Right renal pelvis (tissue), 4 donors: Measurements from ENCODE around the gene DCST2. TPM values are rescaled to one million over a fixed set of nuclear protein-coding genes. Genes with fewer than 3 reads are reported as not detected.
A peak's percentile ranks its signal among the peaks of the same experiment; 100 is the strongest.

ENCODE experiments used
- DNase-seq, 4 donors: peaks; one replicate each; pipeline ENCODE4 v3.0.0-alpha.2; 2013; ENCODE audit warnings: low read depth in 4 of 4, low spot score in 3 of 4, missing footprints in 1 of 4
- polyA plus RNA-seq, 4 donors: library from polyadenylated mRNA; unstranded; fragments of 120-200 nt; gene quantifications; one replicate each; pipeline ENCODE4 v1.2.1, GENCODE V29; 2013; ENCODE audit not compliant: insufficient read length in 4 of 4

The DCST2 gene
- polyA plus RNA-seq, 4 donors = 1.6 to 2.1 (median 1.8) TPM

- peak in 1 of 4 donors; percentile 54 for DNase-seq
These were observed 17.2 kb upstream of the DCST2 start, which contains the start of gene ADAM15 for GRCh38 chr1:155050560-155051341. TSS of gene ADAM15 (plus strand) at chr1:155051316. CDS start at chr1:155051387, 71 bp downstream.

GRCh38 chr1:155049651-155050559, 16.3 kb upstream of the DCST2 start:
- DNase-seq = no peak

DNA sequence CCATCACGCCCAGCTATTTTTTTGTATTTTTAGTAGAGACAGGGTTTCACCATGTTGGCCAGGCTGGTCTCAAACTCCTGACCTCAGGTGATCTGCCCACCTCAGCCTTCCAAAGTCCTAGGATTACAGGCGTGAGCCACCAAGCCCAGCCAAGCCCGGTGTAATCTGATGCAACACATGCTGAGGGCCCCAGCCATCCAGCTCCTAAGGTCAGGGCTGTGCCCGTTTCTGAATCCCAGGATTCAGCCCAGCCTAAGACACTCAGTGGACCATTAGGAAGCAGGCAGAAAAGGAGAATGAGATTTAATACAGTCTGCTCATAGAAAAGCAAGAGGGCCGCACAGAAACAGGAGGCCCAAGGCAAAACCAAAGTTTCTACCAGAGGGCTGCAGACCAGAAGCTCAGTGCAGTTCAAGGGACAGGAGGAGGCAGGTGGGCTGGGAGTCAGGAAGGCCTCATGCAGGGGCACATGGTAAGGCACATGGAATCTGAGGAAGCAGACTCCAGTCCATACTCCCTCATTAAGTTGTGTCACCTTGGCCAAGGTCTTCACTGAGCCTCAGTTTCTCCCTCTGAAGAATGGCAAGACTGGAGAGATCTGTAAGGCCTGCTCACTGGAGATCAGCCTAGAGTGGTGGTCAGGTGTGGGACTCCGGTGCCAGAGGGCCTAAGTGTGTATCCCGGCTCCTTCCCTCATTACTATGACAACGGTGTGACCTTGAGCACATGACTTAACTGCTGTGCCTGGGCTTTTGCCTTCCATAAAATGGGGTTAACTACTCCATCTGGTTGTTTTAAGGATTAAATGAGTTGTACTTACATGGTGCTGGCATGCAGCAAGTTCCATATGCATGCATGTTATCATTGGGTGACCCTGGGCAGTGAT, 15.1 kb upstream of the DCST2 start:
- DNase-seq = no peak

DNA sequence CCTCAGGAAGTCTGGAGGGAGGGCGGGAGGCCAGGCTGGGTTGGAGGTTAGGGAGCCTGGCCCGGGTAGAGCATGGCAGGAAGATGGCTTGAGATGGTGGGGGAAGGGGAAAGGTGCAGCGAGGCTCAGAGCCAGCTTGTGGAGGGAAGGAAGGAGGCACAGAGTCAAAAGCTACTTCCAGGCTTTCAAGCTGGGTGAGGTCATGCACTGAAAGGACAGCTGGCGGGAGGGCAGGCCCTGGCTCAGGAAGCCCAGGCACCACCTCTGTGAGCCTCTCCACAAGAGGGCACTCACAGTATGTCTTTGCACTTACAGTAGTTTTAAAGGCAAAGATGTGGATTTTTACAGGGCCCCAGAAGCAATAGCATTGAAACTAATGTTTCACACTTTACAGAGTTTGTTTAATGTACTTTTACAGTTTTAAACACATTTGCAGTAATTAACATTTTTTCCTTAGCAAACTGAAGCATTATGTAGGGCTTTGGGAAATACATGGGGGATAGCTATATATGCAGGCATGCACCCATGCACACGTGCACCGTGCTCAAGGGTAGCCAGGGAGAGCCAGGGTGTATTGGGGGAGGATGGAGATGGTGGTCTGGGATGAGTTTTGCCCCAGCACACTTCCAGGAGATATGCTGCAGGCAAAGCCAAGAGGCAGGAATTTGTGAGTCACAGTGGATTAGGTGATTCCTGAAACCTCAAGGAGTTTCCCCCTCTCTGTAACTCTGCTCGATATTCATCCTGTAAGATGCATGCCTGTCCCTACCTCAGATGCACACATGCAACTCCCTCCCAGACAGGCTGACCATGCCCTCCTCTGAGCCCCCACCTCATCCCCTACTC, 11.5 kb upstream of the DCST2 start:
- DNase-seq = no peak

DNA sequence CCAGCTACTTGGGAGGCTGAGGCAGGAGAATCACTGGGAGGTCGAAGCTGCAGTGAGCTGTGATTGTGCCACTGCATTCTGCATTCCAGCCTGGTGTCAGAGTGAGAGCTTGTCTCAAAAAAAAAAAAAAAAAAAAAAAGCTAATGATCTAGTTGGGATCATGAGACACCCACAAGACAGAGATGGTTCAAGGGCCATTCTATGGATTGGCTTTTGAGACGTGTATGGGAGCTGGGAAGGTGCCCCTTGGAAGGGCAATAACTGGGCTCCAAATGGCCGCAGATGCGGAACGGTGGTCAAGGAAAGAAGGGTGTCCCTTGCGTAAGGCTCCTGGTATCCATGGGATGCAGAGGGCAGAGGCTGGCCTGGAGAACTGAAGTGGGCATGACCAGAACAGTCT, 10.8 kb upstream of the DCST2 start:
- no peak for DNase-seq

- DNase-seq = no peak
These were observed 10.2 kb upstream of the DCST2 start for GRCh38 chr1:155043793-155044192.

DNA sequence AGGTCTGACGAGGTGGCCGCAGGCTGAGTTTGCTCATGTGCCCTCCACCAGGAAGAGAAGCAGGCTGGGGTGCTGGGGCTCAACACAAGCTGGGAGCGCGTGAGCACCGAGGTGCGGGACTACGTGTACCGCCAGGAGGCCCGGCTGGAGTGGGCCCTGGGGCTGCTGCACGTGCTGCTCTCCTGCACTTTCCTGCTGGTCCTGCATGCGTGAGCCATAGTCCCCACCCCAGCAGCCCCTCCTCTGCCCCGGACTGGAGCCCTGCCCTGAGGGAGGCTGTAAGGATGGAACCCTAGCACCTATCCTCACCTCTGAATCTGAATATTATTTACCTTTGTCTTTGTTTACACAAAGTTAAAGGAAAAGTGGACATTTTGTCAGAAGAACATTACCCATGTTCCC, 9.7 kb upstream of the DCST2 start:
- no peak for DNase-seq

DNA sequence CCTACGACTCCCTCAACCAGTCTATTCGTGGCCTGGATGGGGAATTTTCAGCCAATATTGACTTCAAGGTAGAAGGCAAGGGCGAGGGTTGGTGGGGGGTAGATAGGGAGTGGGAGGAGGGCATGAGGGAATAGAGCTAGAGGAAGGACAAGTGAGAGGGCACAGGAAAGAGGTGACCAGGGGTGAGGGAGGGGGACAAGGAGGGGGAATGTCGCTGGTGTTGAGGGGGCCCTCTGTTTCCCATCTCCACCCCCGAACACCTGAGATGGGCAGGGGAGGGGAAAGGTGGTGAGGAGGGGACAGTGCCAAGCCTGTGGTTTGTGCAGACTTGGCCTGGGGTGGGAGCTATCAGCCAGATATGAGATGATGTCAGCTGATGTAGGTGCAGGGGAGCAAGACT, 9.2 kb upstream of the DCST2 start:
- no peak for DNase-seq

DNA sequence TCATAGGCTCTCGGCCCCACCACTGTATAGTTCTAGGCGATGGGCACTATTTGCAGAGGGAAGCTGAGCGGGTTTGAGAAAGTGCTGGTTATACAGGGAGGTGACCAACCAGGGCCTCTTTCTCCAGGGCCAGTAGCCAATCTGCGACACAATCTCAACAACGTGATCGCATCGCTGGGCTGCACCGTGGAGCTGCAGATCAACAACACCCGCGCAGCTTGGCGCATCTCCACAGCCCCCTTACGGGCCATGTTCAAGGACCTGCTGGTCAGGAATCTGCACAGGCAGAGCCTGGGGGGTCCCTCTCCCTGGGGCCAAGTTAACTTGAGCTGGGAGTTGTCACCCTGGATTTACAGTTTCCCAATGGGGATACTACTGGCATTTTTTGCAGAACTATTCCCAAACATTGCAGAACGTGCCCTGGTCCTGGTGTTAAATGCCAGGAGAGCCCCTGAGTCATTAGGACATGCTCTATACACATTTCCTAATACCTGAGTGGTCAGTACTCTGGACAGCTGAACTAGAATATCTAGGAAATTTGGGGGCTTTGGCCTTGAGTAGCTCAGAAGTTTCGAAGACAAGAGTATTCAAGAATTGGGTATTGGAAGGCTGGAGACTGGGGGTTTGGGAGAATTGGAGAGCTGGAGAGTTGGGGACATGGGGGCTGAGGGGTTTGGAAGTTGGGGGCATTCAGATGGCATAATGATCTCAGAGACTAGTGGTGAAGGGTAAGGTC, 6.9 kb upstream of the DCST2 start:
- no peak for DNase-seq

- no peak for DNase-seq
These were observed 5.7 kb upstream of the DCST2 start for GRCh38 chr1:155039308-155039669.

DNA sequence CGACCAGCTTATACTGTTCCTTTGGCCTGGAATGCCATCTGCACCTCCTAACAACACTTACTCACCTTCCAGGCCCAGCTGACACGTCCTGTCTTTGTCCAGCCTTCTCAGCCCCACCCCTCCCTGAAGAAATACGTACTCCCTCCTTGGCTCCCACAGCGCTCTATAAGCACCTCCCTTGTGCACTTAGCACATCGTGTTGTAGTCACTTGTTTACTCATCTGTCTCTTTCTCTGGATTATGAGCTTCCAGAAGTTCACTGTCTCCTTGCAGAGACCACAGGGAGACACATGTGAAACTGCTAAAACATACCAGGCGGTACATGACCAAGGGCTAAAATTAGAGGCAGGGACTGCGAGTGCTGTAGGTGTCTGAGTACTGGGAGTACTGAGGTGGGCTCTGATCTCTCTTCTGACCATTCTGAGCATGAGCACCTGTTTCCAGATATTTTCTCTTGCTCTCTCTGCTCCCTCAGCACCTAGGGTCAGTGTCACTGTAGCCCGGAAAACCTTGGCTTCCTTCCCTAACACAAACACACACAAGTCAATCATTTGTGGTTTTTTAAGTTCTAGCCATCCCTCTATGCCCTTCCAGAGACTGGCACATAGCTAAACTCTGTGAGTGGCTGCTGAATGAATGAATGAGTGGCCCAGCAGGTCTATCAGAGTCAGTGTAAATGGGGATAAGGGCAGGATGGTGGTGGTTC, 5.2 kb upstream of the DCST2 start:
- DNase-seq = no peak

- DNase-seq = no peak
These were observed 4.4 kb upstream of the DCST2 start for GRCh38 chr1:155037851-155038441.

DNA sequence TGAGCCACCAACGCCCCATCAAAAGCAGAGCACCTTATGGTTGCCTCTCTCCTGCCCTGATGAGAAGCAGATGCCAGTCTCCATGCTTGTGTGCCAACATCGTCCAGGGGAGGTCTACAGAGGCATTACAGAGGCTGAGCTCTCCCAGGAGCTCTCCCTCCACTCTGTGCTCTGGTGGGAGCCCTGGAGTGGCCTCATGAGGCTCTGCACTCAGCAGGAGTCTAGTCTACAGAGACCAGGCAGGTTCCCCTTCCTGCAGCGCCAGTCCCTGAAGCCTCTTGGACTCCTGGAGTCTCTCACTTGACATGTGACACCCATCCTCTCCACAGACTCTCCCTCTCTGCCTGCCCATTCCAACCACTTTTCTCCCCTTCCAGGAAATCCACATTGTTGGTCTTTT, 3.5 kb upstream of the DCST2 start:
- DNase-seq = no peak

- DNase-seq = no peak
These were observed 2.4 kb upstream of the DCST2 start for GRCh38 chr1:155035936-155036335.

GRCh38 chr1:155034318-155035208, 982 bp upstream of the DCST2 start:
- no peak for DNase-seq

DNA sequence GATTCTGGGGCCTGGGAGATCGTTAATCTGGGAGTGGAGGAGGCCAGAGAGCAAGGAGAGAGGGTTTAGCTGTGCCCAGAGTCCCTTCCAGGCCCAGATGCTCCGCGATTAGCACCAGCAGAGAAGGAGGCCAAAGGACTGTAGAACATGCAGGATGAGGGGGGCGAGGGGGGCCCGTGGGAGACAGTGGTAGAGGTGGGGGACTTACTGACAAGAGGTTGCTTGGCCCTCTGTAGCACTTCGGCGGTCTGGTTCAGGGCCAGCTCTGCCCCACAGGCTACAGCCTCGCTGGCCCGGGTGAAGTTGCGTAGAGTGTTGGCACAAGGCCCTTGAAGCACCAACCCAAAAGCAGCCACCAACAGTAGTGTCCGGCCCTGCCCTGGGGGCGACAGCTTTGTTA, 695 bp downstream of the DCST2 start:
- DNase-seq = no peak

DNA sequence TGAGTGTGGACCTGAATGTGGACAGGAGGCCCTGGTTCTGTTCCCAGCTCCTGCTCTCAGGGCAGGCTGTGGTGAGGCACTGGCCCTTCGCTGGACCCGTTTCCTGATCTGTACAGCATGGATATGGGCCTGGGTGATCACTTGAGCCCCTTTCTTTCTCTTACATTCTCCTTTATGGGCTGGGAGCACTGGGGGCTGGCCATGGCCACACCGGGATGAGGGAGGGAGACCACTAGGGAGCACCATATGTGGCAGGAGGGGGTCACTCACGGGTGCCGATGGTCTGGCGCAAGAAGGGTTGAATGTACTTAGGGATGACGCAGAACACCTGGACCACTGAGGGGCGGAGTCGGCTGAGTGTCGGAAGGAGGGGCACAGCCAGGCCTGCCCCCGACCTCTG, 2.7 kb downstream of the DCST2 start:
- no peak for DNase-seq
